GM18858 (cell line): Measurements from ENCODE around the gene PABPC3.

Experiments used
- ATAC-seq: cut with Tn5 transposase; IDR thresholded peaks from one replicate; pipeline ENCODE4 v1.9.1; 2021; ENCODE audit not compliant: unreplicated experiment

The PABPC3 gene

DNA sequence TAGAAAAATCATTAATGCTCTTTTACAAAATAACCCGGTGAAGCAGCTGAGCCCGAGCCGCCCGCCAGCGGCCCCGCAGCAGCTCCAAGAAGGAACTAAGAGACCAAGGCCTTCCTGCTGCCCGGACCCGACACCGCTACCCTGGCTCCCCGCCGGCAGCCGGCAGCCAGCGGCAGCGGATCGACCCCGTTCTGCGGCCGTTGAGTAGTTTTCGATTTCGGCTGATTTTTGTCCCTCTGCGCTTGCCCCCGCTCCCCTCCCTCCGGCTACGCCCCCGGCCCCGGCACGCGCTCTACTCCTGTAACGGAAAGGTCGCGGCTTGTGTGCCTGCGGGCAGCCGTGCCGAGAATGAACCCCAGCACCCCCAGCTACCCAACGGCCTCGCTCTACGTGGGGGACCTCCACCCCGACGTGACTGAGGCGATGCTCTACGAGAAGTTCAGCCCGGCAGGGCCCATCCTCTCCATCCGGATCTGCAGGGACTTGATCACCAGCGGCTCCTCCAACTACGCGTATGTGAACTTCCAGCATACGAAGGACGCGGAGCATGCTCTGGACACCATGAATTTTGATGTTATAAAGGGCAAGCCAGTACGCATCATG lies at the start of gene PABPC3:
TSS of gene PABPC3 (plus strand) at position 286 of the 603 bp plus-strand sequence. CDS start at position 349, 63 bp downstream.
- no peak for ATAC-seq

DNA sequence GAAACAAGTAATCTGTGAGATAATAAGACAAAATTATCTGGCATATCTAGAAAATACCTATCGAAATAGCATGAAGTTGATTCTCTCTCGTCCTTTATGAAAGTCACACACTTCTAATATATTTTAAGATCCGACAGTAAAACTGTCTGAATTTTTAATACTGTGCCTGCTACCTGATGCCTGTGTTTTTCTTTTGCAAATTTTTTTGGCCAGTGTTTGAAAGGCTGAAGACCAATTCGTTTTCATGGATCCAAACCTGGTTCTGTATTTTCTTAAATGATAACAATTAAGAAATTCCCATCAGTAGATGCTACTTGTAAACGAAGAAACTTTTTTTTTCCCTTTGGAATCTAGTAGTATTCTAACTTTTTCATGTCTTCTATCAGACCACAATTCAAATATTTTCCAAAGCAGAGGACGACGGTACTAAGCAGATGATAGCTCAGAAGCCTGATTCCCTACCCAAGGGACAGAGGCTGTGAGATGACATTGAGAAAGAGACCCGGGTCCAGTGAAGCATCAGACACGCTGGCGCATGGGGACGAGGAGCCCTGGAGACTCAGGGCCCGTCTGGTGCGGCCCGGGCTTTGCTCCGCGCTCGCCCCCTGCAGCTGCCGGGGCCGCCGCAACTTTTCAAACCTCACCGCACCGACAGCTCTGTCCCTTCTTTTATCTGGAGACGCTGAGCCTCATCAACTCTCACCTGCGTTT lies 49.5 kb upstream of the PABPC3 start:
- ATAC-seq = no peak

DNA sequence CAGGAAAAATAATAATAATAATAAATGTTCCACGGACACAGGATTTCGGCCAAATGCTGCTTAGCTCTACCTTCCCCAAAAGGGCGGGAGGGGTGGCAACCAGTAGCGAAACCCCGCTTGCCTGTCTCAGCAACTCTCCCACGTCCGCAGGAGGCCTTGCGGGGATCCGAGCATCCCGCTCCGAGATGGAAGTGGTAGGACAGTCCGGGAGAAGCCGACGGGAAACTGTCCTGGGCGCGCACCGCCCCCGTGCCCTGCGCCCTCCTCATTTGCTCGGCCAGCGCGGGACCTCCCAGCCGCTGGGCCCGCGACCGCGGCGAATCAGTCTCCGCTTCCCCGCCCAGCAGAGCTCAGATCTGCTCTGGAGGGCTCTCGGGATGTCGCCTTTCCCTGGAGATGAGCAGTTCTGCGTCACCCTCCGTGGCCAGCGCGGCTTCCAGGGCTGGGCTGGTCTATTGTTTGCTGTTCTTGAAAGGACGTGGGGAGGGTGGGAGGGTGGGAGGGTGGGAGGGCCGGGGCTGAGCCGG lies 48.9 kb upstream of the PABPC3 start:
- ATAC-seq = no peak

DNA sequence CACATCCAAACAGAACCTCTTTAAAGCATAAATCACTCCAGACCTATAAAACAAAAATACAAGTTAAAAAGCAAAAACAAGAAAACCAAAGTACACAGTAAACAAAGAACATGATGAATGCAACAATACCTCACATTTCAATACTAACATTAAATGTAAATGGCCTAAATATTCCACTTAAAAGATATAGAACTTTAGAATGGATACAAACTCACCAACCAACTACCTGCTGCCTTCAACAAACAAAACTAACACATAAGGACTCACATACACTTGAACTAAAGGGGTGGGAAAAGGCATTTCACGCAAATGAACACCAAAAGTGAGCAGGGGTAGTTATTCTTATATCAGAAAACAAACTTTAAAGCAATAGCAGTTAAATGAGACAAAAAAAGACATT lies 44.9 kb upstream of the PABPC3 start:
- ATAC-seq = no peak

DNA sequence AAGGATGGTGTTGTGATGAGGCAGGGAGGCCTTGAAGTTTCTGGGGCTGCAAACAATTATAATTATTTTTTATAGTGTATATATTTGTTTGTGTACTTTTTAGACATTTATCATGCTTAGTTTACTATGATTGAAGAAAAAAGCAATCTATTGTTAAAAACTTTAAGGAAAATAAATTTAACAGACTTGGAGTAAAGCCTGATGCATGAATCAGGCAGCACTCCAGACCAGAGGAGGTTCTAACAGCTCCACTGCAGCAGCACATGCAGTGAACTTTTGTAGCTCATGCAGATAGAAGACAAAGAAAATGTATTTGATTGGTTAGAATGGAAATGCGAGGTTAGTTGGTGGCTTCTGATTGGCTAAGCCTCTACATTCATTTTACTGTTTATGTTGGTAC lies 36.8 kb upstream of the PABPC3 start:
- no peak for ATAC-seq

DNA sequence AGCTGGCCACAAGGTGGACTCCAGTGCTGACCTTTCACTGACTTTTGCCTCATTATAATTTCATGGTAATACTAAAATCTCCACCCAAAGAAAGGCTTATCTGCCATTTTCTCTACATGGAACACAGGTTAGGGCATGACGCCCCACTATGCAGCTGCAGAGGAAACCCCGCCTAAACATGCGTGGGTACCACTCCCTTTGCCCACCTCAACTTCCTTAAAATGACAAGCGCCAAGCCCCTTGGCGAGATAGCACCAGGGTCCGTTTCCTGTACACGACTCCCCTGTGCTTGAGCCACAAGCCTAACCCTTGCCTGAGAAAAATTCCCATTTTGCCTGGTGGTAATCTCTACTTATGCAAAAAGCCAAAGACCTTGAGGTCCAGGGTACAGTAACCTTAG lies 36.0 kb upstream of the PABPC3 start:
- ATAC-seq = no peak

DNA sequence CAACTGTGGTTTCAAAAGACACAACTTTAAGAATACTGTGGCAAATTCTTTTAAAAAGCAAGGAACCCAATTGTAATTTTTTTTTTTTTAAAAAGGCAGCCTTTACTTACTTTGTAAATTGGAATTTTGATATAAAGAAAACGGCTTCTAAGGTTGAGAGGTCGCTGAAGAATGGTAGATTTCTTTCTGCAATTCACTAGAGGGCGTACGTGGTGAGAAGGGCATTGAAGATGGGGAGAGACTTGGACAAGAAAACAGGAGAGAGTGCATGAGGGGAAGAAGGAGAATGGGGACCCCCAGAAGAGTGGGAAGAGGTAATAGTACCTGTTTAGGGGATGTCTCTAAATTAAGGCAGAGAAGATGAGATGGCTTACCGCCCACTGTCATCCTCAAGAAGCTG lies 33.5 kb upstream of the PABPC3 start:
- ATAC-seq = no peak

DNA sequence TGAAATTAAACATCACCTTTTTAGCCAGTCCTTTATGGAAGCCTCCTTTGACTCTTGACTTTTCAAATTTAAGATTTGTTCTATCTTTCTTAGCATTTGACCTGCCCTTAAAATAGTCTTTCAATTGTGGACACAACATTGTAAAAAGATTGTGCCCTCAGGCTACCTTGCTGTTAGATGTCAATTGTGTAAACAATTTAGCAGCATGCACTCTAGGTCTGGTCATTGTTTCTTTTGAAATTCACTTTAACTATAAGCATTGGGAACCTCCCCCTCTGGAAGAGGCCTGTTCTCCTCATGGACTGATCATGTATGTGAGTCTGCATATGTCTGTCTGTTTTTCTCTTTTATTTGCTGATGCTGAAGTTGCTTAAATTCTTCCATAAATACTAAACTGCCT lies 31.5 kb upstream of the PABPC3 start:
- ATAC-seq = no peak

DNA sequence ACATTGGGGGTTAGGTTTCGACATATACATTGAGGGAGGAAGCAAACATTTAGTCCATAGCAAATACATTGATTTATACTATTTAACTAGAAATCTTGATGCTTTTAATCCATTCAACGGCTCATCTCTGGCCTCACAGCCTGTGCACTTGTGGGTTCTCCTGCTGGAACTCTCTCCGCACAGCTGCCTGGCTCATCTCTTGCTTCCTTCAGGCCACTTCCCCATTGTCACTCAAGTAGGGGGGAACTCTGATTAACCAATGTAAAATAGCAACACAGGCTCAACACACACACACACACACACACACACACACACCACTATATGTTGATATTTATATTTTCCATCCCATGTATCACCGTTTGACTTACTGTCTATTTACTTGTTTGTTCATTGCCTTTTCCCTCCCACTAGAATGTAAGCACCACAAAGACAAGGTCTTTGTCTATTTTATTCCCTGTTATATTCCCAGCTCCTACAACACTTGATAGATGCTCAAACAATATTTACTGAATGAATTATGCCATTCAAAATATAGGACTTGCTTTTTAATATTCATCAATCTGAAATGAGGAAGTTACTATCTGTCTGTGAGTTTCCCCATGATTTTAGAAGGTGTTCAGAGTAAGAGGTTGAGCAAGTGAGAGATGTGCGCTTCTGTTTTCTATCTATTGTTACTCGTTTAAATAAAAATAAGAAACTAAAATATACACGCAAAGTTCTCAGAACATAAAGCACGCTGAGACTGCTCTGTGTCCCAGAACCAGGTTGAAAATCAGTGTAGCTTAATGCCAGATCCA lies 29.8 kb upstream of the PABPC3 start:
- no peak for ATAC-seq

DNA sequence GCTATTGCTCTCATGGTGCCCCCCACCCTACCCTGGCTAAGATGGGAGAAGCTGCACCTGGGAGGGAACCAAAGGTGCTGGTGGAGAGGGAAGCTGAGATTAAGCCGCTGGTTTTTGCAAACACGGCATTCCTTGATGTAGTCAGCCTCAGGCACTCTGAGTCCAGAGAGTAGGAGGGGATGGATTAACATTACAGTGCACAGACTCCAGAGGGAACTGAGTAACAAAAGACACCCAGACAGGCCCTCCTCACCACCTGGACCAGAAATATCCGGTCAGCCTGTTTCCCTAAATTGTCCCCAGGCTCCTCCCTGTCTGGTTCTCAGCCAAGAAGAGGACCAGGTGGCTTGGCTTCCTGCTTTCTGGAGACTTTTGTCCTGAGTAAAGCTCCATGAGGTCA lies 28.9 kb upstream of the PABPC3 start:
- ATAC-seq = no peak

DNA sequence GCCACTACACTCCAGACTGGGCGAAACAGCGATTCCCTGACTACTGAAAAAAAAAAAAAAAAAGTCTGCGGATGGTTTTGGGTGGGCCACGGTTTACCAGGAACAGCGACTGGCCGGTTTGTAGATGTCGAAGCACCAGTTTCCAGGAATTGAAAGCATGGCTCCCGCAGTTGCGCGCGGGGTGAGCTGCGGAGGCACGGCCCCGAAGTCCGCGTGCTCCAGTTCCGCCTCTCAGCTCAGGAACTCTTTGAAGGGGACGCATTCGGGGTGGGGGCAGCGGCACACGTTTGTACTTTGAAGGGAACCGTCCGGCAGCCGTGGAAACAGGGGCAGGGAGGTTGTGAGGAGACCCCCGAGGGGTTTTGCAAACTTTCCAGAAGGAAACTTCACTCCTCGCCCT lies 27.1 kb upstream of the PABPC3 start:
- ATAC-seq = no peak

DNA sequence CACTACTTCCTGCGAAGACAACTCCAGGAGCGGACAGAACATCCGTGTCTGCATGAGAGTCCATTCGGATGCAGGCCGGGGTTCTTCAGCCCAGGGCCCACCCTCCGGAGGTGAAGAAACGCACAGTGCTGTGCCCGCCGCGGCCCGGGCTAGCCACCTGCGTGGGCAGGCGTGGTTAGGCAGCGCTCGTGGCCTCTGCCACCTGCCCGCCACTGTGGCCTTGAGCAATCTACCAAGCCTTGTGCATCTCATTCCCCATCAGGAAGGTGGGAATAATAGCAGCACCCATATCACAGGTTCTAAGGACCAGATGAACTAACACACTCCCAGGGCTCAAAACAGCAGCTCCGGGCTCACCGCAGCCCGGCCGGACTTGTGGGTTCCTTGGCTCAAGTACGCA lies 26.7 kb upstream of the PABPC3 start:
- ATAC-seq = no peak

DNA sequence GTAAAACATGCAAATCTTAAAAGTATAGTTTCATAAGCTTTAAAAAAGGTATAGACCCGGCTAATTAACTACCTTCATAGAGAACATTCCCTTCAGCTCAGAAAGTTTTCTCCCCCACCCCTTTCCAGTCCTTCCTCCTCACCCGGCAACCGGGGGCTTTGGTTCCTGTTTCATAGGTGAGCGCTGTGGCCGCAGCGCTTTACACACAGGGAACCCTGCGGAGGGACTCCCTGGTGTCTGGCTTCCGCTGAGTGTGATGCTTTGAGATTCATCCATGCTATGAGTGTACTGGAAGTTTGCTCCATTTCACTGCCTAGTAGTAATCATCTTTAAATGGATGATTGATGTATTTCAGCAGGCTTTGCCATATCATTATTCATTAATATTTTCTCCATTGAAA lies 26.0 kb upstream of the PABPC3 start:
- ATAC-seq = no peak

DNA sequence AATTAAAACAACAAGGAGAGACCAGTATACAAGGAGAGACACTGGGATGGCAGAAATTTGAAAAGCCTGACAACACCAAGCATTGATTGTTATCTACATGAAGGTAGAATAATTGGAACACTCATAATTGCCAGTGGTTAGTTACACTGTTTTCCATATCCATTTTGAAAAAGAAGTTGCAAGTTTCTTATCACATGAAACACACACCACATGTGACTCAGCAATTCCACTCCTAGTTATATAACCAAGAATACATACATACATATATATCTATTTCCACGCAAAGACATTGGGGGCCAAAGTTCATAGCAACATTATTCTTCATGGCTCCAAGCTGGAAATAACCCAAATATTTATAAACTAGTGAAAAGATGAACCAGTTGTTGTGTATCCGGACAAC lies 15.2 kb upstream of the PABPC3 start:
- ATAC-seq = no peak

DNA sequence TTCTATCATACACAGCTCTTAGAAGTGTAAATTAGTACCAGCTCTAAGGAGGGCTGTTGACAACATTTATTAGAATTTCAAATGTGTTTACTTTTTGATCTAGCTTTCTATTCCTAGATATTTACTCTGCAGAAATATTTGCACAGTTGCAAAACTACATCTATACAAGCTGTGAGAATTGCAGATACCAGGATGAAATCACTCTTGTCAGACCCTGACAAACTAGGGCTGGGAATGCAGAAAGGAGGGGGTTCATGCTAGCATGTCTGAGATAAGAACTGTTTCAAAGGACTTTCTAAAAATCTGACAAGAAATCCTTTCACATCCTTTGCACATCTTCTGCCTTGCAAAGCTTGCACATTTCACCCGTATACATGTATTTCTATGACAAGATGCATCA lies 11.8 kb upstream of the PABPC3 start:
- no peak for ATAC-seq

DNA sequence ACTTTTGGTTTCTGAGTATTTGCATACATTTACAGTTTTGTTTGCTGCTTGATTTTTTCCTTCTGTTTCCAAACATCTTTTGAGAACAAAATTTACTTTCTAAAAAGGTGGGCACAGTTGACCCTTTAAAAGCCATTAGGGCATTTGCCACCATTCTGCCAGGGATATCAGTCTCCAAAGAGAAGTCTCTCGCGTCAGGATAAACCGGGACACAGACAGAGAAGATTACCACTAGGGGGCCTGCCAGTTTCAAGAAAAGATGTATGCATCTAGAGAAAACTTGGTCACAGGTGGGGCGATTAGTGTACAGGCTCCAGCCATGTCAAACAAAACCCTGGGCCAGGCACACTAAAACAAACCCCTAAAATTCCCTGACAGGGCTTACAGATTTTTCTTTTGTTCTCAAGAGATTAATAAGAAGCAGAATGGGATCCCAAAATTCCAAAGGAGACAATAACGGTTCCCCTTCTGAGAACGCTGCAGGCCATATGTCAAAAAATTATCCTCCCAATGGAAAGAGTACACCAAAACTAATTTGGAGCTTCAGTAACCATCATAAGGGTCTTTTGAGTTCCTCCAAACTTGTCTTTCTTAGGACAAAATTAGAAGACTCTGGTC lies 10.7 kb upstream of the PABPC3 start:
- ATAC-seq = no peak

DNA sequence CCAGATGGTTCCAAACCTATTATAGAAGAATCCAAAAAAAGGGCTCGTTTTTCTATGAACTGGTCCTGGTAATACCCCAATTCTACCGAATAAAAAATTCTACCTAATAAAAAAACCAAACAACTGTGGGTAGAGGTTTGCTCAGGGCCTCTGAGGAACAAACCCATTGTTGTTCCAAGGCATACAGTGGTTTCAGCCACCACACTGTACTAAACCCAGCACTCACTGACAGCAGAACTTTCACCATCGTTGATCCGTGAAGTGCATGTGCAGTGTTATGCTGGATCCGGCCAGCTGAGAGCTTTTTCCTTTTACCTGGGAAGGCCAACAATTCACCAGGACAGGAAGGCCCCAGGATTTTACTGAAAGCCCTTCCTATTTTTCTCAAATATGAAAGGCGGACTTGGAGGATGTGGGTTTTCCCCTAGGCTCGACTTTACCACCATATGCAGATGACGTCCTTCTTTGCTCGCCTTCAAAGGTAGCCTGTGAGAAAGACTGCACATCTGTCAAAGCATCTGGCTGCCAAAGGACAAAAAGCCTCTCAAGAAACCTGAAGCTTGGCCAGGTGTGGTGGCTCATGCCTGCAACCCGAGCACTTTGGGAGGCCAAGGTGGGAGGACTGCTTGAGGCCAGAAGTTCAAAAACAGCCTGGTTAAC lies 7.2 kb upstream of the PABPC3 start:
- ATAC-seq = no peak

DNA sequence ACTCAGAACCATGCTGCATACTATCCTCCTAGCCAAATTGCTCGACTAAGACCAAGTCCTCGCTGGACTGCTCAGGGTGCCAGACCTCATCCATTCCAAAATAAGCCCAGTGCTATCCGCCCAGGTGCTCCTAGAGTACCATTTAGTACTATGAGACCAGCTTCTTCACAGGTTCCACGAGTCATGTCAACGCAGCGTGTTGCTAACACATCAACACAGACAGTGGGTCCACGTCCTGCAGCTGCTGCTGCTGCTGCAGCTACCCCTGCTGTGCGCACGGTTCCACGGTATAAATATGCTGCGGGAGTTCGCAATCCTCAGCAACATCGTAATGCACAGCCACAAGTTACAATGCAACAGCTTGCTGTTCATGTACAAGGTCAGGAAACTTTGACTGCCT lies 1.5 kb downstream of the PABPC3 start:
- no peak for ATAC-seq

DNA sequence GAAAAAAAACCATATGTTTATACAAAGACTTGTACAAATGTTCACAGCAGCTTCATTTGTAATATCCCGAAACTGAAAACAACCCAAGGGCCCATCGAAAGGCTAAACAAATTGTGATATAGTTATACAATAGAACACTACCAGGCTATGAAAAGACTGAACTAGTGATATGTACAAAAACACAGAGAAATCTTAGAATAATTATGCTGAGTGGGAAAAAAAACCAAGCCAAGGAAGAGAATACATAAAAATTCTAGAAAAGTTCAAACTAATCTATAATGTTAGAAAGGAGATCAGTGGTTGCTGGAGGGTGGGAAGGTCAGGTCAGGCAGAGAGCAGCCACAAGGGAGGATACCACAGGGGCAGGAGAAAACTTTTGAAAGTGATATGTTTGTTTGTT lies 7.8 kb downstream of the PABPC3 start:
- ATAC-seq = no peak

DNA sequence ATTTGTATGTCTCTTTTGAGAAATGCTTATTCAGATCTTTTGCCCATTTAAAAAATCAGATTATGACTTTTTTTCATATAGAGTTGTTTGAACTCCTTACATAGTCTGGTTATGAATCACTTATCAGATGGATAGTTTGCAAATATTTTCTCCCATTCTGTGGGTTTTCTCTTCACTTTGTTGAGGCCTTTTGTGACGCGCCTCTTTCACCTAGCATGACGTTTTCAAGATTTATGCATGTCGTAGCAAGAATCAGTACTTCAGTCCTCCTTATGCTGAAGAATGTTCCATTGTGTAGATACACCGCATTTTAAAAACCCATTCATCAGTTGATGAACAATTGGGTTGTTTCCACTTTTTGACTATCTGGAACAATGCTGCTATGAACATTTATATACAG lies 13.4 kb downstream of the PABPC3 start:
- ATAC-seq = no peak

DNA sequence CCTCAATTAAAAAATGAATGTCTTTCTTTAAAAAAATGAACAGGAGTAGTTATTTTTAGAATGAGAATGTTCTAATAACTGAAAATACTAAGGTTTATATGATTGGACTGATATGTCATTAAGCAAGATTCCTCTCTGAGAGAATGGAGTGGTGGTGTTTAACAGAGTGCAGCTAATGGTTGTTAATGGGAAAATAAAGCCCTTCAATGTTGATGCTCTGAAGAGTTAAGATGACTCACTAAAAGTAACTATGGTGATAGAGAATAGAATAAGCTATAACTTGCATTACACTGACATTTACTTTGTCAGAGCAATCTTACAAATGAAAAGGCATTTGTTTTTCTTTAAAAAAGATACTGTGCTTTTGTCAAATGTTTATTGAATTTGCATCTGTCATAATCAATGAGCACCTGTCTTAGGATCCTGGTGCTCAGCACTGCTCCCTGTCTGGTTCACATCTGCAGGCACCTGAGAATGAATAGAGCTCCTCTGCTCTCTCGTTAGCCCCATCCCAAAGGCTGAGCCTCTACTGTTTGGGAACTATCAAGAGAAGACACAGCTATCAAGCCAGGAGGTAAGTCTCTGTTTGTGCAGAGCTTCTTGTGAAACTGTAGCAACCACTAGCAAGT lies 15.1 kb downstream of the PABPC3 start:
- no peak for ATAC-seq
